Stimulated activated CD4-positive, alpha-beta T cell treated with anti-CD3 and anti-CD28 coated beads, TNF-alpha, amount 100 ng/mL, for 24 hours (primary cell): ENCODE data around the gene HAGH.
"Not testable (repeated sequence)": the region's sequence is repeated elsewhere in the genome, so short reads cannot be mapped to it uniquely, and the experiment has no call there.

Experiments used
- DNase-seq, 3 experiments: peaks; one replicate each; pipeline ENCODE4 v3.0.0-alpha.2; 2020; ENCODE audit warnings: low read depth in 3 of 3

The HAGH gene

DNA sequence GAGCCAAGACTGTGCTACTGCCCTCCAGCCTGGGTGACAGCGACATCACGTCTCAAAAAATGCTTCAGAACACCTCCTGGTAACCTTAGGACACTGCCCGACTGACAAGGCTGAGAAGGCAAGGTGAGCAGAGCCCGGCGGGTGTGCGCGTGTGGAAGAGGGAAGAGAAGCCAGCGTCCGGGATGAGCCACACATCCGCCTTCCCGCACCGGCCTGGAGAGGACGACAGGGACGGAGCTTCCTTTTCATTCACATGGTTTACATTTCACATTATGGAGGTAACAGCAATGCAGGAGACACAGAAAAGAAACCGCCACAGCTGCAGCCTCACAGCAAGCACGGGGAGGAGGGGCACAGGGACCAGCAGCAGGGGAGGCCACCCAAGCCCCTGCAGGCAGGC, 16.5 kb downstream of the HAGH start:
- no peak for DNase-seq

DNA sequence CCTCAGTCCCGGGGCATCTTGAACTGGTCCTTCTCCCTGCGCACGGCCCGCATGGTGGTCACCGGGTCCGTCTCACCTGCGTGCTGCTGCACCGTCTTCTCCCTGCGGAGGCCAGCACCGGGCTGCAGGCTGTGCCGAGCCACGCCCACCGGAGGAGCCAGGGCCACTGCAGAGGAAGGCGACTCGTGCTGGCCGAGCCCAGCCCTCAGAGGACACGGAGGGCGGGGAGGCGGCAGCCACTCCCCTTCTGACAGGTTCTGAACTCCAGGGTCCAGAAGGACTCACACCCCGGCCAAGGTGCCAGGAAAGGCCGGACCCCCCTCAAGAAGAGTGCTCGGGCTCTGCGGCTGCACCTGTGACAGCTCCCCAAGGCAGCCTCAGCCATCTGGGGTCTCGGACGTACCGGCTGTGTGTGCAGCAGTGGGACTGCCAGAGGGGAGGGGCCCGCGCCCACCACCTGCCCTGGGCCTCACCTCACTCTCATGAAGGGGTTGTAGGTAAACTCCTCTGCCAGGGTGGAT, 17.3 kb downstream of the HAGH start:
- DNase-seq = no peak

DNA sequence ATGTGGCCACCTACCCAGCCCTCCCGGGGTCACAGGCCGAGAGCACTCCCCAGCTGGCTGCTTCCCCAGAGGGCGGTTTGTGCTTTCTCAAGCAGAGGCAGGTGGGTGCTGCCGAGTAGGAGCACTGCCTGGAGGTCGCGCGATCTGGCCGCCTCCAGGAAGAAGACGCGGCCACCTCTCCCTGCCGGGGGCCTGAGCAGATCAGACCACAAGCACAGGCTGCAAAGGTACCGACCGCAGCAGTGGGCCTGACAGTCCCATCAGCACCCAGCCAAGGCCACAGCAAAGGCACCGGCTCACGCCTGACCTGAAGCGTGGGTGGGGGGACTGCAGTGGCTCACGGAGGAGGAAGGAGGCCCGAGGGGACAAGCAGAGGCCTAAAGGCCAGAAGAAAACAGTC, 17.9 kb downstream of the HAGH start:
- no peak for DNase-seq

DNA sequence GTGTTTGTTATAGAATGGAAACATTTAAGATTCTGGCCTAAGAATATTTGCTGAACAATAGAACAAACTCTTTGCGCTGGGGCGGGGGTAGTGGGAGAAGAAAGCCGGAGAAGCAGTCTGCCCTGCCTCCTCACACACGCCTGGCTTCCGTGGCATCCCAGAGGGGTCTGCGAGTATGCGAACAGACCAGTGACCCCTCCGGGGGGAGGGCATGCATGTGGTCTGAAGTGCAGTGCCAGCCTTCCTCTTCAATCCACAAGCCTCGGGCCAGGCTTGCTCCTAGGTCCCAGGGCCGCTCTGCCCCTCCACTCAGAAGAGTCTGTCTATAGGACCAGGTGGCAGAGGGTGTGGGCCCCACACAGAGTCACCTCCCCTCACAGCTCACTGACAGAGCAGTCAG, 19.0 kb downstream of the HAGH start:
- no peak for DNase-seq

DNA sequence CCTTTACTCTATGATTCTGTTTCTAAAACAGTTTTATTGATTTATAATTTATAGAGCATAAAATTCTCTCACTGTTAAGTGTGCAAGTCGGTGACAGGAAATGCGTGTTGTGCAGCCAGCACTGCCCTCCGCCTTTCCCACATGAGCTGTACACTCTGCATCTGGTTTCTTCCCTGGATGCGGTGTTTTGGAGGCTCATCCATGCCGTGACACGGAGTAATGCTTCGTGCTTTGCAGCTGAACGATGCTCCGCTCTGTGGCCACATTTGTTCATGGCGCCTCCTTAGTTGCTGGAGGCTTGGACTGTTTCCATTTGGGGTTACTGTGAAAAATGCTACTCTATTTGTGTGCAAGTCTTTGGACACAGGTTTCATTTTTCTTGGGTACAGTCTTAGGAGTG, 25.9 kb downstream of the HAGH start:
- no peak for DNase-seq

DNA sequence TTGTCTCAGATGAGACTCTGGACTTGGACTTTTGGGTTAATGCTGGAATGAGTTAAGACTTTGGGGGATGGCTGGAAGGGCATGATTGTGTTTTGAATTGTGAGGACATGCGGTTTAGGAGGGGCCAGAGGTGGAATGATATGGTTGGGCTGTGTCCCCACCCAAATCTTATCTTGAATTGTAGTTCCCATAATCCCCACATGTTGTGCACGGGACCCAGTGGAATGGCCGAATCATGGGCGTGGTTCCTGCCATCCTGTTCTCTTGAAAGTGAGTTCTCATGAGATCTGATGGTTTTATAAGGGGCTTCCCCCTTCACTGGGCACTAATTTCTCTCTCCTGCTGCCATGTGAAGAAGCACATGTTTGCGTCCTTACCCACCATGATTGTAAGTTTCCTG, 27.4 kb downstream of the HAGH start:
- DNase-seq = not testable (repeated sequence)

DNA sequence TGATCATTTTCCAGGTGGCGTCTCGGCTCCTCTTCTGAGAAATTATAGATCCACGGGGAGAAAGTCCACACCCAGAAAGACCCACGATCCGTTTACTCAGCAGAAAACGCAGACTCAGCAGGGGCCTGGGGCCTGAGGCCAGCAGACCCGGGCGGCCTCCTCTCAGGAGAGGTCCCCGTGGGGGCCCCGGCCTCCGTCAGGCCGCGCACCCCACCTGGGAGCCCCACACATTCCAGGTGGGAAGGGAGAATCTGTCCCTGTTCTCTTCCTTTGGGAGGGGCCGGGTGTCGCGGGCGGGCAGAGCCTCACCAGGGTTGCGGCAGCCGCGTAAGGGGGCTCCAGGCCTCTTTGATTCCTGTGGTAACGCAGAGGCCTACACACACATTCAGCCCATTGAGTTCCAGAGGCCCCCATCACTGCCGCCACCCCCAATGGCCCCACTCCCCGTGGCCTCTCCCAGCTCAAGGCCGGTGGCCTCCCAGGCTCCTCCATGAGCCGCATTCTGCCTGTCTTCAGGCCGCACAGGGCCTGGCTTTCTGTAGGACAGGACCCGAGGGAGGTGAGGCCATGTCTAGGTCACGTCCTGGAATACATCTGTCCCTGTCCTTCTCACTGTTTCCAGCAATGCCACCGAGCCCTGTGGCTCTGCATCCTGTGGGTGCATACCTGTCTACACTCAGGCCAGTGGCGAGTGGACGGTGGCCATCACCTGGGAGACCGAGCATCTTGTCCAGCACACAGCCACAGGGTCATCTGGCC, 31.5 kb downstream of the HAGH start:
- DNase-seq = no peak

DNA sequence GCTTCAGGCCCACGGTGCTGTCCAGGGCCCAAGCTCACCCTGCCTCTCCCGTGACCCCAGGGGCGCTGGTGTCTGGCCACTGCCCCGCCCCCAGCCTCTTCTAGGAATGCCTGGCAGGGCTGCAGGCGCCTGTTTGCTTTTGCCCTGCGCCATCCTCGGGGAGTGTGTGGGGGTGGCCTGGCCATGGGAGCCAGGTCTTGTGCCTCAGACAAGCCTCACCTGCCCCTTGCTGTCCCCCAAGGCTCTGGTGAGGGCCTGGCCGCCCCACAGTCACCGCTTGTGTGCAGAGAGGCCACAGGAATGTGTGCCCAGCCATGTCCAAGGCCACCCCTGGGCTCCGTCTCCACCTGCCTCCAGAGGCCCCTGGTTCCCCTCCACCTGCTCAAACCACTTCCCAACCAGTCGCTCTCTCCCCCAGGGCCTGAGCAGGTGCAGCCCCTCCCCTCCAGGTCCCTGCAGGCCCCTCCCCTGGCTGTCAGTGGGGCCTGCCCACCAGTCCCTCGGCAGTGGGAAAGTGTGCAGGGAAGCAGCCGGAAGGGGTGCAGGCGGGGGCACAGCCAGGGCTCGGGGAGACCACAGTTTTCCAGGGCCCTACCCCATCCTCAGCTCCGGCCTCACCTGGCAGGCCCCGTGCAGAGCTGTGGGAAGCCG, 32.3 kb downstream of the HAGH start:
- no peak for DNase-seq

DNA sequence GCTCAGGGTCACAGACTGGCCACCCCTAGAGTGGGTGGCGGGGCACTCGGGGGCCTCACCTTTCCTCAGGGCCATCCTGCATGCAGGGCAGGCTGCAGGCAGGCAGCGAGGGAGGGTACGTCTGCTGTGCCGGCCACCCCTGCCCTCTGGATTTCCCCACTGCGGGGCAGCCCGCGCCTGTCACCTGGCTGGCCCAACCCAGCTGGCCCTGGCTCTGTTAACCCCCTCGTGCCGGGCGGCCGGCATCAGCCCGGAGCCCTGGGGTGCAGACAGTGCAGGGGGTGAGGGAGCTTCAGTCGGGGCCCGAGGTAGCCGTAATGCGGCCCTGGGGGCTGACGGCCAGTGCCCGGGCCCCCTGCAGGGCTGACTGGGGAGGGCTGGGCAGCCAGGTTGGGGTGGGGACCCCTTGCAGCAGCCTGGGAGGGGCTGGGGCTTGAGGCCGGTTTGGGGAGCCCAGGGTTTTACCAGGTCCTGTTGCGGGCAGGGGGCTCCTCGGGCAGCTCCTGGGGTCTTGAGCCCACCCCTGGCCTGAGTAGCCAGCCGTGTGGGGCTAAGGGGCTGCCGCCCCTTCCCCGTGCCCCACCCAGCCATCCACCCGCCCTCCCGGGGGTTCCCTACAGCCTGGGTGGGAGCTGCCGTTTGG, 32.9 kb downstream of the HAGH start, which contains the start of gene IGFALS:
IGFALS (minus strand) TSS at position 128 of the 643 bp plus-strand sequence; CDS start at position 75, 53 bp downstream.
- DNase-seq = no peak

DNA sequence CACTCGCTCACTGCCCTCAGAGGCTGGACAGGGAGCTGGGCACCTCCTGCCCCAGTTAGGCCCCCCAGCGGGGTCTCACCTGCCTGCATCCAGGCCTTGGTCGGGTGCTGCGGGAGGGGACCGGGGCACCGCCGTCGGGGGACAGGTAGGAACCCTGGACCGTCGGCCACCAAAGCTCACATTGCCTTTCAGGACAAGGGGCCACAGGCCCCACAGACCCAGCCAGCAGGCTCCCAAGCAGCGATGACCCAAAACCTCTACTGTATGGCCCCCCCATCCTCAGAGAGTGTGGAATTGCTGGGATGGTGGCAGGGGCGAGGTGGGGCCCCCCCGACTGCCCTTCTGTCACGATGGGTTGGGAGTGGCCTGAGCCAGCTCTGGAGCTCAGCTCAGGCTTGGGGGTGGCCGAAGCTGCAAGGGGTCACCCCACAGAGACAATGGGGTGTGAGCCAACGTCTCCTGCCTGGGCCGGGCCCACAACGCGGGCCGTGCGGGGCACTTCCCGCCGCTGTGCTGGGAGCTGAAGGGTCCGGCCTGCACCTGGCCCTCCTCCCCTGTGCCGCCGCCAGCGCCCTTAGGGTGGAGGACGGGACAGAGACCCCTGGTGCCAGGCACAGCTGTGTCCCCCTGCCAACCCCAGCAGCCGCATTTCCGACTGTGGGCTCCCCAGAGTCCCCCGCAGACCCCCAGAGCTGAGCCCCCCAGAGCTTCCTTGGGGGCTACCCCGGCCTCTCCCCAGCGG, 33.6 kb downstream of the HAGH start:
- no peak for DNase-seq

DNA sequence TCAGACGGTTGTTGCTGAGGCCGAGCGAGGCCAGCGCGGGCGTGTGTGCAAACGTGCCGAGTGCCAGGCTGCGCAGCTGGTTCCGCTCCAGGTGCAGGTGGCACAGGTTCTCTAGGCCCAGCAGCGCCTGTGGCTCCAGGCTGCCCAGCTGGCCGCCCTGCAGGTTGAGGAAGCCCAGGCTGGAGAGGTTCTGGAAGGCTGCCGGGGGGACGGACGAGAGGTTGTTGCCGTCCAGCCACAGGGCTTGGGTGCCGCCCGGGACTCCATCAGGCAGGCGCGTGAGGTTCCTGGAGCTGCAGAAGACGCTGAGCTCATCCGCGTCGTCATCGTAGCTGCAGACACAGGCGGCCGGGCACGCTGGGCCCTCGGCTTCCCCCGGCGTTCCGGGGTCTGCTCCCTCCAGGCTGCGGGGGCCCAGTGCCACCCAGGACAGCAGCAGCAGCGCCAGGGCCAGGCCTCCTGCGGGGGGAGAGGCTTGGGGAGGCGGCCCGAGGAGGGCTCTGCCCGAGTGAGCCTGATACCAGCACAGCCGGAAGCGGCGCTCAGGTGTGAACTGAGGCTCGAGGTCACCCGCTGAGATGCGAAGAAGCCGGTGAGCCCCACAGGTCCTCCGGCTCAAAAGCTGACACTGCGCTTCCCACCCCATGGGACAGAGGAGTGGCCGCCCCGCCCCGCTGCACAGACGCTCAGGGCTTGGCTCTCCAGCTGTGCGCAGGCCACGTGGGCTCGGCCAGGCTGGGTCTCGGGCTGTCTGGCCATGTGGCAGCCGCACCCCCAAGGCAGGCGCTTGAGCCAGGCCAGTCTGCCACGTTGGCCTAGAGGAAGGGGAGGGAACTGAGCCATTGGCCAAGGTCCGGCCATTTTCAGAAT, 34.4 kb downstream of the HAGH start:
- no peak for DNase-seq

DNA sequence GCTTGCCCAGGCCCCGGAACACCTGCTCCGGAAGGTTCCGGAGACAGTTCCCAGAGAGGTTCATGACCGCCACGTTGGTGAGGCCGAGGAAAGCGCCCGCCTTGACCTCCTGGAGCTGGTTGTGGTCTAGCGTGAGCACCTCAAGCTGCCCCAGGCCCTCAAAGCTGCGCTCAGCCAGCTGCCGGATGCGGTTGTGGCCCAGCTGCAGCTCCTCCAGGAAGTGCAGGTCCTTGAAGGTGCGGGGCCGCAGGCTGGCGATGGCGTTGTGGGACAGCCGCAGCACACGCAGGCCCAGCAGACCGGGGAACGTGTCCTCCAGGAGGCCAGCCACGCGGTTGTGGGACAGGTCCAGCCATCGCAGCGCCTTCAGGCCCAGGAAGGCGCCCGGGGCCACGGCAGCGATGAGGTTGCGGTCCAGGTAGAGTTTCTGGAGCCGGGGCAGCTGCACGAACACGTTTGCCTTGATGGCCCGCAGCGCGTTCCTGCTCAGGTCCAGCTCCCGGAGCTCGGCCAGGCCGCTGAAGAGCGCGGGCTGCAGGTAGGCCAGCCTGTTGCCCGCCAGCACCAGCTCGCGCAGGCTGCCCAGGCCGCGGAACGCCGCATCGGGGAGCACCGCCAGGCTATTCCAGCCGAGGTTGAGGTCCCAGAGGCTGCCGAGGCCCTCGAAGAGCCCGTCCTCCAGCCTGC, 35.2 kb downstream of the HAGH start:
- DNase-seq = no peak

DNA sequence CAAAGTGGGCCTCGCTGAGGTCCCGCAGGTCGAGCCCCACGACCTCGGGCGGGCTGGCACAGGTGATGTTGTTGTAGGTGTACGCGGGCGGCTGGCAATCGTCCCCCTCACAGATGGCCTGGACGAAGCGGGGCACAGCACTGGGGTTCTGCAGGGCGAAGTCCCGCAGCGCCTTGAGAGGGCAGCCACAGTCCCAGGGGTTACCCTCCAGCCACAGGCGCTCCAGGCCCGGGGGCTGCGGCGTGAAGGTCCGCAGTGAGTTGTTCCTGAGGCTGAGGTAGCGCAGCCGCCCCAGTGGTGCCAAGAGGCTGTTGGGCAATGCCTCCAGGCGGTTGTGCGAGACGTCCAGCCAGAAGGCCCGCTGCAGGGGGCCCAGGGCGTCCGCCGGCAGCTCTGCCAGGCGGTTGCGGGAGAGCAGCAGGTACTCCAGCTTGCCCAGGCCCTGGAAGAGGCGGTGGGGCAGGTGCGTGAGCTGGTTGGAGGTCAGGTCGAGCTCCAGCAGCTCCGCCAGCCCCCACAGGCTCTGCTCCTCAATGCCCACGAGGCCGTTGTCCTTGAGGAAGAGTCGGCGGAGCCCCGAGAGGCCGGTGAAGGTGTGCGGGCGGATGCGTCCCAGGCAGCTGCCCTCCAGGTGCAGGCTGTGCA, 35.9 kb downstream of the HAGH start:
- DNase-seq = no peak

DNA sequence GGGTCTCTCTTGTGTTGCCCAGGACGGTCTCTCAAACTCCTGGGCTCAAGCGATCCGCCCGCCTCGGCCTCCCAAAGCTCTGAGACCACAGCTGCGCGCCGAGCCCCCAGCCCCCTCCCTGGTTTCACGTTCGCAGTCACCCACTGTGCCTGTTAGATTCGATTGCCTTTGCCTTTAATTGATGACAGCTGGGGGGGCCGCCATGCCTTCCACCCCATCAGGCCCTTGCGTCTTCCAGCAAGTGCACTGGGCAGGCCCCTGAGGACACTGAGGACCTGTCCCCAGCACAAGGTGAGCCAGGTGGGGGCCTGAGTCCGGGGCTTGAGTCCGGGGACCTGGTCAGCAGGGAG, 36.4 kb downstream of the HAGH start:
- DNase-seq = no peak

DNA sequence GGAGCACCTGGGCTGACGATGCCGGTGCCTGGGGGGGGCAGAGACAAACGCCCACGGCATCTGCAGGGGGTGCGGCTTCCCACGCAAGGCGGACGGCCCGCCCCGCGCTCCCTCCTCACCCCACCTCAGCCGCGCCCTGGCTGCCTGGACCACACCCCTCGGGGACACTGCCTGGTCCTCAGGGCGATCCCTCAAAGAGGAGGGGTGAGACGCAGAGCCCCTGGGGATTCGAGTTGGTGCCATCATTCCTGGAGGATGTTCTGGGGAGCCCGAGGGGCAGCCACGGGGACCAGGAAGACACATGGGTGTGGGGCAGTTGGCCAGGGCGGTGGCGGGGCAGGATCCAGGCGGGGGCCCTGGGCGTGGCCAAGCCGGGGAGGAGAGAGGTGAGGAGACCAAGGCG, 37.0 kb downstream of the HAGH start:
- DNase-seq = no peak

DNA sequence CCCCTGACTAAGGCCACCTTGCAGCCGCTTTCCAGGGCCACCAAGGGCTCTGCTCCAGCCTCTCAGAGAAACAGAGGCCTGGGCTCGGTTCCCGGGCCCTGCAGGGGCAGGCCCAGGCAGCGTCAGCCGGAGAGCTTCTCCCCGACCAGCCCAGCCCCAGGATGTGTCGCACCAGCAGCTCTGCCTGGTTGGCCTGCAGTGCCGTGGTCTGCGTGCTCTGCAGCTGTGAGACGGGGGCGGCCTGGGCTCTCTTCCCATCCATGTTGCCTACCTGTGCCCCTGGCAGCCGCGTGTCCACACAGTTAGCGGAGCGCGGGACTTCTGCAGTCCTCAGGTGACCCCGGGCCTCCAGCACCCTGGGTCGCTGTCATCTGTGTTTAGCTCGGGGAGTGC, 37.9 kb downstream of the HAGH start:
- DNase-seq = no peak

DNA sequence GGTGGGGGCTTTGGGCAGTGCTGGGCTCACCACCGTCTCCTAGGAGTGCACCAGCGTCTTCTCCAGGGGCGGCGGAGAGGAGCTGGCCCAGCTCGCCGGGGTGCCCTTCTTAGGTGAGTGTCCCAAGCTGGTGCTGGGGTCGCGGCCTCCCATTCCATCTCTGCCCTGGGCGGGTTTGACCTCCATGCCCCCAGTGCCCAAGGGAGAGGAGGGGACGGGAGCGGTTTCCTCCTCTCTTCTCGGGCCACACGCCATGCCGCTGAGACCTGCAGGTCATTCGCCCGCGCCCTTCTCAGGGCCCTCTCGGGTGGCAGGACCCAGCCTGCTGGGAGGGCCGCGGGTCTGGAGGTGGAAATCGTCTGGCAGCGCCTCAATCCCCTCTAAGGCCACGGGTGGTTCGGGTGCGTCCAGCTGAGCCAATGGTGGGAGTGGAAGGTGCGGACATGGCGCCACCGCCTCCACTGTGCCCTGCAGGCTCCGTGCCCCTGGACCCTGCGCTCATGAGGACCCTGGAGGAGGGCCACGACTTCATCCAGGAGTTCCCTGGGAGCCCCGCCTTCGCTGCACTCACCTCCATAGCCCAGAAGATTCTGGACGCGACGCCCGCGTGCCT, 38.4 kb downstream of the HAGH start:
- DNase-seq = no peak

DNA sequence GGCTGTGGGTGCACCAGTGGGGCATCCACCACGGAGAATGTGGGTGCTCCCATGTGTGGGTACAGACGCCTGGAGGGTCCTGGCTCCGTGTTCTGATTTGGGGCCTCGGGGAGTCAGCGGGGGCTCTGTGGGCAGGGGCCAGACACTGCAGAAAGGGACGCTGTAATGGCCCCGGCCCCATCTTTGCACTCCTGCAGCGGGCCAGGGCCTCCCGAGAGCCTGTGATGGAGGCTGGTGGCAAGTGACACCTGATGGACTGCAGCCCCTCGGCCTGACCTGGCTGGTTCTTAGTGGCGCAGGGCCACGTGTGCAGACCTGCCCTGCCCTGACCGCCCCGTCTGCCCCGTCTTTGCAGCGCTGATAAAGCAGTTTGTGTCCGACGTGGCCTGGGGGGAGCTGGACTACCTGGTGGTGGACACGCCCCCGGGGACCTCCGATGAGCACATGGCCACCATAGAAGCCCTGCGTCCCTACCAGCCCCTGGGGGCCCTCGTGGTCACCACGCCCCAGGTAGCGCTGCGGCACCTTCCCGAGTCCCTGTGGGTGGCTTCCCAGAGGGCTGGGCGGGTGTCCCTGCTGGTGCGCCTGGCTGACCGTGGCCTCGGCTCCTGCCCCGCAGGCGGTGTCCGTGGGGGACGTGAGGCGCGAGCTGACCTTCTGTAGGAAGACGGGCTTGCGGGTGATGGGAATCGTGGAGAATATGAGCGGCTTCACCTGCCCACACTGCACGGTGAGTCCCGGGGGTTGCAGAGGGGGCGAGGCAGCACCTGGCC, 39.1 kb downstream of the HAGH start:
- no peak for DNase-seq

DNA sequence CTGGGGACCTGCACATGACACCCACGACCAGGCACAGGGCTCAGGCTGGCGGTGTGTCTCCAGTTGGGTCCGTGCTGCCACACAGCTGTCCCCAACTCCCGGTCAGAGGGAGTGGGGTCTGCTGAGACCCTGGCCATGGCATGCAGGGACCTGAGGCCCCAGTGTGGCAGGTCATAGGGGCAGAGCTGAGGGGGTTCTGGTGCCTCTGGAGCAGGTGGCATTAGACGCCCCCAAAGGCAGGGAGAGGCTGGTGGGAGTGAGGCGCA, 39.6 kb downstream of the HAGH start:
- DNase-seq = no peak
